OCI-LY7 (cell line): Measurements from ENCODE around the gene SP6. TPM values are rescaled to one million over a fixed set of nuclear protein-coding genes. Genes with fewer than 3 reads are reported as not detected.

Source experiments
- BruUV-seq: library from RNA; stranded (reverse); fragments of 400-500 nt; replicated peaks from 2 replicates; lab custom pipeline; 2021; lab: Mats Ljungman, UMichigan
- CTCF ChIA-PET: fragments of 300-600 bp; sonication (Branson Sonifier 250); formaldehyde crosslinking; loops from one replicate; lab custom pipeline; 2022; ENCODE audit warnings: antibody characterized with exemption; ENCODE audit not compliant: unreplicated experiment; lab: Charles Lee
- POLR2A ChIA-PET: fragments of 300-600 bp; sonication (Branson Sonifier 250); formaldehyde crosslinking; loops from one replicate; lab custom pipeline; 2022; ENCODE audit warnings: antibody characterized with exemption; lab: Charles Lee
- DNase-seq: peaks from one replicate; pipeline ENCODE4 v3.0.0-alpha.2; 2015; ENCODE audit warnings: low spot score
- H2AFZ ChIP-seq: fragments of 200-600 bp; sonication (generic), shearing (Covaris generic); 2 replicates; pipeline ENCODE4 v1.6.1; 2014; ENCODE audit warnings: mild to moderate bottlenecking, antibody characterized with exemption, low read length, moderate library complexity
- H3K27ac ChIP-seq: fragments of 200-600 bp; sonication (generic); 2 replicates; pipeline ENCODE4 v1.5.1; 2014; ENCODE audit warnings: mixed run types, low read depth, mild to moderate bottlenecking, moderate library complexity, low read length, inconsistent platforms; ENCODE audit not compliant: poor library complexity, severe bottlenecking
- H3K36me3 ChIP-seq: fragments of 200-600 bp; sonication (generic); 2 replicates; pipeline ENCODE4 v1.6.1; 2014; ENCODE audit warnings: mild to moderate bottlenecking, antibody characterized with exemption, low read length, moderate library complexity, mixed read lengths; ENCODE audit not compliant: insufficient read depth
- H3K4me1 ChIP-seq: fragments of 200-600 bp; sonication (generic); 2 replicates; pipeline ENCODE4 v1.5.1; 2014; ENCODE audit warnings: mild to moderate bottlenecking, low read length; ENCODE audit not compliant: insufficient read depth, poor library complexity, severe bottlenecking
- H3K4me2 ChIP-seq: fragments of 200-600 bp; sonication (generic); 2 replicates; pipeline ENCODE4 v1.6.1; 2014; ENCODE audit warnings: mild to moderate bottlenecking, low read length
- H3K4me3 ChIP-seq: fragments of 200-600 bp; sonication (generic); 2 replicates; pipeline ENCODE4 v1.5.1; 2014; ENCODE audit warnings: mild to moderate bottlenecking, low read depth, low read length; ENCODE audit not compliant: poor library complexity, severe bottlenecking
- H3K79me2 ChIP-seq: fragments of 200-600 bp; sonication (generic); 2 replicates; pipeline ENCODE4 v1.6.1; 2016; ENCODE audit warnings: low read depth, mild to moderate bottlenecking, low read length, moderate library complexity, mixed read lengths; ENCODE audit not compliant: insufficient read depth
- H3K9me2 ChIP-seq: fragments of 200-600 bp; sonication (generic); 2 replicates; pipeline ENCODE4 v1.6.1; 2016; ENCODE audit warnings: mild to moderate bottlenecking, low read length, mixed read lengths; ENCODE audit not compliant: insufficient read depth
- H3K9me3 ChIP-seq: fragments of 200-600 bp; sonication (generic); 2 replicates; pipeline ENCODE4 v1.6.1; 2014; ENCODE audit warnings: mild to moderate bottlenecking, mixed run types, low read length, mixed read lengths
- H4K20me1 ChIP-seq: fragments of 200-600 bp; sonication (generic); 2 replicates; pipeline ENCODE4 v1.6.1; 2014; ENCODE audit warnings: mild to moderate bottlenecking, antibody characterized with exemption, low read length, moderate library complexity, mixed read lengths; ENCODE audit not compliant: insufficient read depth
- EZH2phosphoT487 ChIP-seq: fragments of 200-600 bp; sonication (generic); IDR thresholded peaks from 2 replicates; pipeline ENCODE4 v1.6.1; 2018; ENCODE audit warnings: low read depth, borderline replicate concordance, mild to moderate bottlenecking, mixed run types, antibody characterized with exemption, low read length, moderate library complexity, mixed read lengths
- intact Hi-C: fragments of 100-400 bp; cut with micrococcal nuclease; formaldehyde crosslinking; loops from one replicate; pipeline ENCODE4 v1.10.0; 2022; ENCODE audit not compliant: unreplicated experiment
- total RNA-seq, 2 experiments: library from RNA; depleted of rRNA in 1 of 2; stranded (reverse); fragments of >200 nt in 1 of 2; shearing (Covaris generic) in 1 of 2; gene quantifications; 2 replicates each; pipeline ENCODE4 v1.2.3, GENCODE V29; 2014 to 2022
- TF ChIP-seq, protein P1 (sequence below): fragments of 200-600 bp; sonication (generic); conservative IDR thresholded peaks from 2 replicates; pipeline ENCODE4 v1.5.1; 2014; ENCODE audit warnings: mild to moderate bottlenecking, antibody characterized with exemption, low read length, moderate library complexity, mixed read lengths

SP6 gene
- total RNA-seq, 2 experiments from 2014 or later: 0.08 to 0.22 TPM

DNA sequence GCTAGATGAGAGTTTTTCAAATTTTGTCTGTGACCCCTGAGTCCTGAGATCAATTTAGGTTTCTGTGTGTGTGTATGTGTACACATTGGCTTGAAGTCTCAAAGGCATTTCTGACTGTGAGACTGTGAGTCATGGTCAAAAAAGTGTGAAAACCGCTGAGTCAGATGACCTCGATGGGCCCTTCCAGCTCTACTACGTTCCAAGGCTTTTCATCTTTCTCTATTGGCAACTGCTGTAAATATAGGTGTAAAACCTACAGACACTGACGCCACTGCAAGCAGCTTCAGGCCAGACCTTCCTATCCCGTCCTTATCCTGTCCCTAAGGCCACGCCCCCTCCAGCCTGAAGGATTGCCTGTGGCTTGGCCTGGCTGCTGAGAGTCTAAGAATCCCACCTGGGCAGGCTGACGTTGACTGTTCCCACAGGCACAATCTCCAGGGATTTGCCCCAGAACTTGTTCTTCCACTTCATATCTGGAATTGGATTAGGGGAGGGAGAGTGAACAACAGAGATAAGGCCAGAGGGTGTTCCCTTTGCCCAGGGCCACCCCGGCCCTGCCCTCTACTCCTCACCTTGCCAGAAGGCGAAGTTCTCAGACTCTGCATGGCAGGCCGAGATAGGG, 40.7 kb downstream of the SP6 start:
- no TSS peak for BruUV-seq
- Histone ChIP-seq H4K20me1 (no peaks in the 10 kb centered on the region), H3K4me2 (no peak overlapping the region), H2AFZ (no peak overlapping the region), H3K4me1 (no peaks in the 10 kb centered on the region), H3K27ac (no peak overlapping the region), H3K36me3 (peaks cover 12% of the 10 kb centered on the region; the same call in 1 of the 2 replicates), H3K4me3 (no peak overlapping the region), H3K9me2 (no peaks in the 10 kb centered on the region), H3K79me2 (no peaks in the 10 kb centered on the region), H3K9me3 (no peaks in the 10 kb centered on the region)
- no peak for DNase-seq
- intact Hi-C loops: no loop called here
- CTCF ChIA-PET: no interaction called here
- TF ChIP-seq, protein P1, sequence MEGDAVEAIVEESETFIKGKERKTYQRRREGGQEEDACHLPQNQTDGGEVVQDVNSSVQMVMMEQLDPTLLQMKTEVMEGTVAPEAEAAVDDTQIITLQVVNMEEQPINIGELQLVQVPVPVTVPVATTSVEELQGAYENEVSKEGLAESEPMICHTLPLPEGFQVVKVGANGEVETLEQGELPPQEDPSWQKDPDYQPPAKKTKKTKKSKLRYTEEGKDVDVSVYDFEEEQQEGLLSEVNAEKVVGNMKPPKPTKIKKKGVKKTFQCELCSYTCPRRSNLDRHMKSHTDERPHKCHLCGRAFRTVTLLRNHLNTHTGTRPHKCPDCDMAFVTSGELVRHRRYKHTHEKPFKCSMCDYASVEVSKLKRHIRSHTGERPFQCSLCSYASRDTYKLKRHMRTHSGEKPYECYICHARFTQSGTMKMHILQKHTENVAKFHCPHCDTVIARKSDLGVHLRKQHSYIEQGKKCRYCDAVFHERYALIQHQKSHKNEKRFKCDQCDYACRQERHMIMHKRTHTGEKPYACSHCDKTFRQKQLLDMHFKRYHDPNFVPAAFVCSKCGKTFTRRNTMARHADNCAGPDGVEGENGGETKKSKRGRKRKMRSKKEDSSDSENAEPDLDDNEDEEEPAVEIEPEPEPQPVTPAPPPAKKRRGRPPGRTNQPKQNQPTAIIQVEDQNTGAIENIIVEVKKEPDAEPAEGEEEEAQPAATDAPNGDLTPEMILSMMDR: no peak
- TF ChIP-seq EZH2phosphoT487: no peak
- POLR2A ChIA-PET: no interaction called here

DNA sequence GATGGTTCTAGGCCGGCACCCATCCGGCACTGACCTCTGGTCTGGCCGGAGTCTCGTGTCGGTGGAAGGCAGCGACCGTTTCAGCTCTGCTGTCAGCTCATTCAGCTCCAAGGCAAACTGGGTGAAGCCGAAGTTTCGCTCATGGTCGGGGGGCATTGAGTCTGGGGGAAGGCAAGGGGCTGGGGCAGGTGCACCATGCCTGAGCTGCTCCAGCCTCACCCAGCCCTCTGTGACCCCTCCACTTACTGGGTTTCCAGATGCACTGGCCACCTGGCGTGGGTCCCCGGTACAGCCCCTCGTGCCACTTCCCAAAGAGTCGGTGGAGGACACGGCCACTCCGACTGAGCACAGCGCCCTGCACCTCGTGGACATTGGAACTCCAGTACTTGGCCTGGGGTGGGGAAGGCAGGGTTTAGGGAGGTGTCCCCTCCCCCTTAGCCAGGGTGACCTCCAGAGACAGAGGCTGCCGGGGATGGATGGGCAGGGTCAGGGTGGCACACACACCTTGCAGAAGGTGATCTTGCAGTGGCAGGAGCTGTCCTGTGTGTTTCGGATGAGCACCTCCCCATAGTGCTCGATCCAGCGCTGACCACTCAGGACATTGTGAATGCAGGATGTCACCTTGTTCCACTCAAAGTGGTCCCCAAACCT, 42.0 kb downstream of the SP6 start:
- H3K36me3 ChIP-seq: peaks cover 12% of the 10 kb centered on the region; the same call in 1 of the 2 replicates
- no peak overlapping the region for H3K27ac ChIP-seq
- ChIA-PET CTCF (no interaction called here), POLR2A (no interaction called here)
- H3K79me2 ChIP-seq: no peaks in the 10 kb centered on the region
- BruUV-seq: no TSS peak
- TF ChIP-seq EZH2phosphoT487: no peak
- TF ChIP-seq, protein P1: no peak
- H2AFZ ChIP-seq: no peak overlapping the region
- H3K9me3 ChIP-seq: no peaks in the 10 kb centered on the region
- no peak overlapping the region for H3K4me2 ChIP-seq
- no peaks in the 10 kb centered on the region for H3K4me1 ChIP-seq
- H3K4me3 ChIP-seq: no peak overlapping the region
- no peaks in the 10 kb centered on the region for H4K20me1 ChIP-seq
- intact Hi-C loops: no loop called here
- H3K9me2 ChIP-seq: no peaks in the 10 kb centered on the region
- DNase-seq: no peak
